Activated CD8-positive, alpha-beta T cell treated with anti-CD3 and anti-CD28 coated beads for 36 hours (primary cell): ENCODE results near the gene NET1. TPM values are rescaled to one million over a fixed set of nuclear protein-coding genes. Genes with fewer than 3 reads are reported as not detected.

ENCODE experiments used
- ATAC-seq: fragments of 200-7000 bp; cut with Tn5 transposase; one replicate; pipeline ENCODE4 v1.10.0; 2021; ENCODE audit warnings: mild to moderate bottlenecking, moderate library complexity
- CTCF ChIA-PET: fragments of 350-600 bp; sonication (Branson Sonifier 250); formaldehyde crosslinking; loops from one replicate; lab custom pipeline; 2021; ENCODE audit warnings: antibody characterized with exemption; lab: Charles Lee
- POLR2A ChIA-PET: fragments of 350-600 bp; sonication (Branson Sonifier 250); formaldehyde crosslinking; loops from one replicate; lab custom pipeline; 2021; ENCODE audit warnings: antibody characterized with exemption; lab: Charles Lee
- DNase-seq: peaks from one replicate; pipeline ENCODE4 v3.0.0-alpha.2; 2020
- H3K27ac Mint-ChIP-seq: one replicate; pipeline ENCODE4 v1.8.0; 2021; ENCODE audit warnings: mild to moderate bottlenecking, mixed read lengths
- H3K27me3 Mint-ChIP-seq: one replicate; pipeline ENCODE4 v1.8.0; 2021; ENCODE audit warnings: mixed read lengths
- H3K36me3 Mint-ChIP-seq: one replicate; pipeline ENCODE4 v1.8.0; 2021; ENCODE audit warnings: low read depth, mixed read lengths
- H3K4me1 Mint-ChIP-seq: one replicate; pipeline ENCODE4 v1.8.0; 2021; ENCODE audit warnings: low read depth, mixed read lengths
- H3K4me3 Mint-ChIP-seq: one replicate; pipeline ENCODE4 v1.8.0; 2021; ENCODE audit warnings: mild to moderate bottlenecking, moderate library complexity, mixed read lengths
- H3K9me3 Mint-ChIP-seq: one replicate; pipeline ENCODE4 v1.8.0; 2021; ENCODE audit warnings: mixed read lengths
- CTCF ChIP-seq: fragments of 200-600 bp; IDR thresholded peaks from one replicate; pipeline ENCODE4 v1.8.0; 2022; ENCODE audit warnings: antibody characterized with exemption, mild to moderate bottlenecking
- intact Hi-C: fragments of 100-400 bp; cut with micrococcal nuclease; formaldehyde crosslinking; loops from one replicate; pipeline ENCODE4 v1.10.0; 2022
- total RNA-seq, 2 experiments: library from RNA; stranded (reverse); gene quantifications; one replicate each; pipeline ENCODE4 v1.2.3, GENCODE V29; 2021

NET1 gene
- total RNA-seq, 2 experiments from 2014 or later: 20.5 to 21.6 TPM

DNA sequence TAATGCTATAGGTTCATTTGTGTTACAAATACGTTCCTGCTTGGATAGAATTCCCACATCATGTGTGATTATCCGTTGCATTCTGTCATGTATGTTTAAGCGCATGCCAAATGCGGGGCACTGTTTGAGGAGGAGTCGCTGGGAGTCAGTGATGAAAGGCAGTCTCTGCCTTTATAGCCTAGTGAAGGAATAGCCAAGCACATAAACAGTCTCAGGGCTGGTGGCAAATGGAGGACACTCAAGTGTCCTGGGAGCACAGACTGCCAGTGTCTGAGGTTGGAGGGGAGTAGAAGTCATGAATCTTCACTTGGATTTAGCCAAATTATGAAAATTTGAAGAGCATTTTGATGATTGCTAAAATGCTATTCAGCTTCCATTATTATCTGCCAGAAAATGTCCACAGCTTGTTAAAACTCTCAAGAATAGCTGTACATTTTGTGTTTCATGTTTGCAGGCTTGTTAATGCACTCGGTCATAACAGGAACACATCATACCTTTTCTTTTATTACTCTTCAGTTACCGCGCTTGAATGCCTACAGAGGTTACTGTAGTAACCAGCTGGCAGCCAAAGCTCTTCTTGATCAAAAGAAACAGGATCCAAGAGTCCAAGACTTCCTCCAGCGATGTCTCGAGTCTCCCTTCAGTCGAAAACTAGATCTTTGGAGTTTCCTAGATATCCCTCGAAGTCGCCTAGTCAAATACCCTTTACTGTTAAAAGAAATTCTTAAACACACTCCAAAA lies 41.6 kb downstream of the NET1 start:
- Mint-ChIP-seq H3K27me3 (no peaks in the 10 kb centered on the region), H3K27ac (no peak overlapping the region)
- CTCF ChIA-PET: interaction anchor here (1.0 to 3.4 kb wide), 5 partner anchors 9 to 169 kb away, joined by 3 to 16 read pairs (median 4); no protein-coding TSS in a partner anchor

GRCh38 chr10:5456563-5456962 lies 44.2 kb downstream of the NET1 start:
- H3K27ac Mint-ChIP-seq: no peak overlapping the region
- peaks cover 6% of the 10 kb centered on the region for H3K4me1 Mint-ChIP-seq
- CTCF ChIA-PET: interaction anchor here (1.3 to 3.4 kb wide), 2 partner anchors 14 to 166 kb away, joined by 3 to 16 read pairs; no protein-coding TSS in a partner anchor
- DNase-seq (no peak), ATAC-seq (no peak)
- no peaks in the 10 kb centered on the region for H3K27me3 Mint-ChIP-seq
- TF ChIP-seq CTCF: no peak
- H3K9me3 Mint-ChIP-seq: no peaks in the 10 kb centered on the region
- POLR2A ChIA-PET: no interaction called here
- H3K36me3 Mint-ChIP-seq: peaks cover 37% of the 10 kb centered on the region
- no peak overlapping the region for H3K4me3 Mint-ChIP-seq
- intact Hi-C loops: no loop called here

More for the DNA sequence above, 41.6 kb downstream of the NET1 start:
- peaks cover 12% of the 10 kb centered on the region for H3K4me1 Mint-ChIP-seq
- no peak overlapping the region for H3K4me3 Mint-ChIP-seq
- POLR2A ChIA-PET: no interaction called here
- no peaks in the 10 kb centered on the region for H3K9me3 Mint-ChIP-seq
- no peak for TF ChIP-seq CTCF
- DNase-seq (no peak), ATAC-seq (no peak)
- peaks cover 38% of the 10 kb centered on the region for H3K36me3 Mint-ChIP-seq
- intact Hi-C loops: no loop called here

DNA sequence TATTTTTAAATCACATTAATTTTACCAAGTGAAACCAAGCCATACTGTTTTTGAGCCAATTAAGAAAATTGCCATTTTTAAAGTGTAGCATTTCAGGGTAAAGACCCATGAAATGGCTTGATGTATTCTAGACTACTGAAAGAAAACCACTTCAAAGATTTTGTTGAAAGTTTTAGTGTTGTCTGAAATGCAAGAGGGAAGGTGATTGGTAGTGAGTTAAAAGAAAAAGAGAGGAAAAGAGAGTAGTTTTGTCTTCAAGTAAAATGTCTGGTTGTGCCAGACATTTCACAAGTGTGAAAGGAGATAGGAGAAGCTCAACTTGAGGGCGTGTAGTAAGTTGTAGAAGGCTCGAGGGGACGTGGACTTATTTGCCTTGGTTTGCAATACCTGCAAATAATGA lies 45.4 kb downstream of the NET1 start:
- ChIA-PET POLR2A (no interaction called here), CTCF (no interaction called here)
- Mint-ChIP-seq H3K36me3 (peaks cover 34% of the 10 kb centered on the region), H3K9me3 (no peaks in the 10 kb centered on the region), H3K4me3 (no peak overlapping the region), H3K27me3 (no peaks in the 10 kb centered on the region), H3K27ac (no peak overlapping the region), H3K4me1 (peaks cover 6% of the 10 kb centered on the region)
- intact Hi-C loops: no loop called here
- ATAC-seq: no peak
- DNase-seq: no peak
- no peak for TF ChIP-seq CTCF

DNA sequence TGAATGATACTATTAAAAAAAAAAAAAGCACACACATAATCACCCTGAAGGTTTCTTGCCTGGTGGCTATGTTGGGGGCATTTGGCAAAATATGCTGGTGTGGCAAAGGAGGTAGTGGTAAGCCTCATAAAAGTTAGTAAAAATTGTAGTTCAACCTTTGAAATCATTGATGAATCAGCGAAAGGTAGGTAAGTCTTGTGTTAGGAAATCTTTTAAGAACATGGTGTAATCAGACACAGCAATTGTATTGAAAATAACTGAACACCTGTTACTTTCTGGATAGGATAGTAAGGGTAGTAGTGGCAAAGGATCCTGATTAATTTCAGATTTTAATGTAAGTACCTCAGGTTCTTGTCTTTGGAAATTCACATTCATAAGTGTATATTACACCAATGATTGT lies 46.1 kb downstream of the NET1 start:
- DNase-seq (no peak), ATAC-seq (no peak)
- H3K36me3 Mint-ChIP-seq: peaks cover 27% of the 10 kb centered on the region
- ChIA-PET POLR2A (no interaction called here), CTCF (no interaction called here)
- intact Hi-C loops: no loop called here
- no peak overlapping the region for H3K4me3 Mint-ChIP-seq
- TF ChIP-seq CTCF: no peak
- no peak overlapping the region for H3K27ac Mint-ChIP-seq
- no peaks in the 10 kb centered on the region for H3K9me3 Mint-ChIP-seq
- H3K27me3 Mint-ChIP-seq: no peaks in the 10 kb centered on the region
- H3K4me1 Mint-ChIP-seq: peaks cover 6% of the 10 kb centered on the region

GRCh38 chr10:5458949-5459747 lies 46.8 kb downstream of the NET1 start:
- Mint-ChIP-seq H3K27ac (no peak overlapping the region), H3K36me3 (peaks cover 22% of the 10 kb centered on the region), H3K9me3 (no peaks in the 10 kb centered on the region), H3K27me3 (peaks cover 2% of the 10 kb centered on the region), H3K4me1 (peaks cover 6% of the 10 kb centered on the region), H3K4me3 (no peak overlapping the region)
- DNase-seq (no peak), ATAC-seq (no peak)
- ChIA-PET POLR2A (no interaction called here), CTCF (no interaction called here)
- intact Hi-C loops: no loop called here
- TF ChIP-seq CTCF: no peak
